HG03521 (cell line): ENCODE measurements around the gene ZNF658.
"Not testable (repeated sequence)": the region's sequence is repeated elsewhere in the genome, so short reads cannot be mapped to it uniquely, and the experiment has no call there.

ENCODE experiments used
- ATAC-seq: cut with Tn5 transposase; IDR thresholded peaks from one replicate; pipeline ENCODE4 v1.9.1; 2021; ENCODE audit warnings: mild to moderate bottlenecking, moderate library complexity; ENCODE audit not compliant: unreplicated experiment

ZNF658 gene

DNA sequence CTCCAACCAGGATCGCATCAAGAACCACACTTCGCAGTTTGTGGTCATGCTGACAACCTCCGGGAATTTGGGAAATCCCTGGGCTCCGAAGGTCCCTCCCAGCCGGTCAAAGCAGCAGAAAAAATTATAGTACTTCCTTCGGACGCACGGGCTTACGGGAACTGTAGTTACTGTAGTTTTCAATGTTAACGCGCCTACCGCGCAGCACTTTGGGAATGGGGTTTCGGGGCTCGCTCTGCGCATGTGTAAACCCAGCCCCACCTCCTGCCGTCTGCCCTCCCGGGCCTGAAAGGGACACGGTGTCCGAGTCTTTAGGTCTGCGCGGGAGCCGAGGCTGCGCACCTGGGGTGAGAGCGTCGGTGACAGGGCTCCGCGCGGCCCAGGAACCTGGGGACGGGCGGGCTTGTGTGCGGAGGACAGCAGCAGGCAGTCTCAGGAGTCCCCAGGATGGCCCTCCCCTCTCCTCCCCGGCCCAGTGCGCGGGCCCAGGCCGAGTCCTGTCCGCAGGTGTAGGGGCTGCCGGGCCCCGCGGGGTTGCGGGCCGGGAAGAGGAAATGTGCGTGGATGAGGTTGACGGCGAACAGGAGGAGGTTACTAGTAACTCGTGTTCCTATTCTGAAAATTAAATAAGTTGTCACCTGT lies at the start of gene ZNF658:
Gene ZNF658 (plus strand): TSS at position 236 of the 642 bp plus-strand sequence. CDS start 2,837 bp downstream, outside the sequence.
- ATAC-seq: peak; percentile 90

DNA sequence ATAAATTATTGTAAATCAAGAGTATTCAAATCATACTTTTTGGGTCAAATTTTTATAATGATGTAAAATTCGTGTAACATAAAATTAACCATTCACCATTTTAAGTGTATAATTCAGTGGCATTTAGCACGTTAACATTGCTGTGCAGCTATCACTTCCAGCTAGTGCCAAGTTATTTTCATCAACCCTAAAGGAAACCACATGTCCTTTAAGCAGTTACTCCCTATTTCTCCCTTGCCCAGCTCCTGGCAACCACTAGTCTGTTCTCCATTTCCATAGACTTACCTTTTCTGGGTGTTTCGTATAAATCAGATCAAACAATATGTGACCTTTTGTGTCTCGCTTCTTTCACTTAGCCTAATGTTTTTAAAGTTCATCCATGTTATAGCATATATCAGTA lies 38.8 kb upstream of the ZNF658 start:
- not testable (repeated sequence) for ATAC-seq

DNA sequence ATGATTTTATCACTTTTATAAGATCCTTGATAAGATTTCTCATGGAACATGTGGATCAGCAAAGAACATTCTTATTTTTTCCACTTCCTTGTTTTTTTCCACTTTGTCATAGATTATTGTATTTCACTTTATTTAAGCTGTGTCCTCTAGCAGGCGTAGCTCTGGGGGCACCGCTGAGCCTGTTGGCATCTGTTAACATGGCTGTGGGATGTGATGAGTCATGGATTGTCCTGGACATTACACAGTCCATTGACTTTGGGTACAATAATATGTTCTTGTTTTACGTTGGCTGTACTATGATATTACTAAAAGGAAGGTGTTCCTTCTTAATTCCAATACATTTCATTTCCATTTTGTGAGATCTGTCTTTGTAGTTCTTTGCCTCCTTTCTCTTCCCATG lies 31.9 kb upstream of the ZNF658 start:
- not testable (repeated sequence) for ATAC-seq

DNA sequence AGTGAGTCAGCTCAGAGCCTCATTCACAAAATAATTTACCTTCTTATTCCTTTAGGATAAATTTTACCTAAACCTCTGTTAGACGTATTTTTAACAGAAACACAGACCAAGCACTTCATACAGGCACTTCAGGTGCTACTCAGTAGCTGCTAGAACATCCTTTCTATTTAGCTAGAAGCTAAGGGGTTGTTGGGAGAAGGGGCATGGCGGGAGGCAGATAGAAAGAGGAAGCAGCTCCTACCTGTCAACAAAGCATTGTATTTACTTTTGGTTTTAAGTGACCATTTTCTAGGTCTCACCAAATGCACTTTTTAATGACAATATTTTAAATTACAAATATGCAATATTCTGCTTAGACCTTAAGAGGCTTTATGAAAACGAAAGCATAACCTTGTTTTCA lies 19.9 kb upstream of the ZNF658 start:
- ATAC-seq: not testable (repeated sequence)

DNA sequence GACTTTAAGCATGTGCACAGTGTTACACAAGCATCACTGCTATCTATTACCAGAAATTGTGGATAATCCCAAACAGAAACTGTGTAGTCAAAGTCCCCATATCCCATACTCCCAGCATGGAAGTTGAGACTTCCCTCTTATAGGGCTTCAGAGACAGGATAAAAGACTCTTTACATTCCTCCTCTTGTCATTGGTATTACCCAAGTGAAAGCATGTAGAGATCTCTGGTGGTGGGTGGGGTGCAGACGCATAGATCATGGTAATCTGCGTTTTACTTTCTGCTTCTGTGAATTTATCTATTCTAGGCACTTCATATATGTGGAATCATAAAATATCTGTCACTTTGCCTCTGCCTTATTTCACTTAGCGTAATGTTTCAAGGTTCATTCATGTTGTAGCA lies 18.7 kb upstream of the ZNF658 start:
- not testable (repeated sequence) for ATAC-seq

DNA sequence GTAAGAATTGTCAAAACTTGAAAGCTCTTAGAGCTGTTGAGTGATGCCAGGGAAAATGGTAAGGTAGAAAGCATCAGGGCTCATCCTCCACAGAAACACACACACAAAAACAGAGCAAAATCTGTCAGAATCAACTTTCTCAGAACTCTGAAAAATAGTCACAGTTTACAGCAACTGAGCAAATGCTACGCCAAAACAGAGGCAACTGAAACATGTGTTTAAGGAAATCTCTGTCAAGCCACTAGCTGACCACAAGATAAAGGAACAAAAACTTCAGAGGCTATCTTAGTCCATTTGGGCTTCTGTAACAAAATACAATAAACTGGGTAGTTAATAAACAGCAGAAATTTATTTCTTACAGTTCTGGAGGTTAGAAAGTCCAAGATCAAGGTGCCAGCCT lies 10.2 kb upstream of the ZNF658 start:
- ATAC-seq: peak; percentile 74

DNA sequence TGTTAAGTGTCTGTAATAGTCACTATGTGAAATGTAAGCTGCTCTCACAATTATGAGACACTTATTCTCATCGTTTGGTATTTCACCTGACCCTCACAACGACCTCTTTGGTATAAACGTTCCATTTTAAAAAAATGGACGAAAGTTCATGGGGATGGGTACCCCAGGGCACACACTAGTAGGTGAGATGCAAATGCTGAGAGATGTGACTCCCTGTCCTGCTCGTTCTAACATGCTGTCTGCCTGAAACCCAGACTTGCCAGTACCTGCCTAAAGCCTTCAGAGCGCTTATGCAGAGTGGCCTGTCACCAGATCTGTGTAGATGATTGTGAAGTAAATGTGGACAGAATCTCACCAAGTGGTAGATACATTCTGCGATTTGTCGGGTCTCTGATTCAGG lies 616 bp downstream of the ZNF658 start:
- peak; percentile 22 for ATAC-seq

DNA sequence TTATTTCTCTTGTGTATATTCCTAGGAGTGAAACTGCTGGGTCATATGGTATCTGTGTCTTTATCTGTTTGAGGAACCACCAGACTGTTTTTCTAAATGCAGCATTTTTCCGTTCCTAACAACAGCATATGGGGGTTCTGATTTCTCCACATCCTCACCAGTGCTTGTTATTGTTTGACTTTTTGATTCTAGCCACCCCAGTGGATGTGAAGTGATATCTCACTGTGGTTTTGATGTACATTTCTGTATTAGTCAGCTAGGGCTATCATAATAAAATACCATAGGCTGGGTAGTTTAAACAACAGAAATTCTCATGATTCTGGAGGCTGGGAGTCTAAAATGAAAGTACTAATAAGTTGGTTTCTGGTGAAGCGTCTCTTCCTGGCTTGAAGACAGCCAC lies 9.0 kb downstream of the ZNF658 start:
- not testable (repeated sequence) for ATAC-seq

DNA sequence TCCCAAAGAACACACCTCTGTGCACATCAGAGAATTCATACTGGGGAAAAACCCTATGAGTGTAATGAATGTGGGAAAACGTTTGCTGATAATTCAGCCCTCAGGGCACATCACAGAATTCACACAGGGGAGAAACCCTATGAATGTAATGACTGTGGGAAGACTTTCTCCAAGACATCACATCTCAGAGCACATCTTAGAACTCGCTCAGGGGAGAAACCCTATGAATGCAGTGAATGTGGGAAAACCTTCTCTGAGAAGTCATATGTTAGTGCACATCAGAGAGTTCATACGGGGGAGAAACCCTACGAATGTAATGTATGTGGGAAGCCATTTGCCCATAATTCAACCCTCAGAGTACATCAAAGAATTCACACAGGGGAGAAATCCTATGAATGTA lies 19.5 kb downstream of the ZNF658 start:
- ATAC-seq: not testable (repeated sequence)

DNA sequence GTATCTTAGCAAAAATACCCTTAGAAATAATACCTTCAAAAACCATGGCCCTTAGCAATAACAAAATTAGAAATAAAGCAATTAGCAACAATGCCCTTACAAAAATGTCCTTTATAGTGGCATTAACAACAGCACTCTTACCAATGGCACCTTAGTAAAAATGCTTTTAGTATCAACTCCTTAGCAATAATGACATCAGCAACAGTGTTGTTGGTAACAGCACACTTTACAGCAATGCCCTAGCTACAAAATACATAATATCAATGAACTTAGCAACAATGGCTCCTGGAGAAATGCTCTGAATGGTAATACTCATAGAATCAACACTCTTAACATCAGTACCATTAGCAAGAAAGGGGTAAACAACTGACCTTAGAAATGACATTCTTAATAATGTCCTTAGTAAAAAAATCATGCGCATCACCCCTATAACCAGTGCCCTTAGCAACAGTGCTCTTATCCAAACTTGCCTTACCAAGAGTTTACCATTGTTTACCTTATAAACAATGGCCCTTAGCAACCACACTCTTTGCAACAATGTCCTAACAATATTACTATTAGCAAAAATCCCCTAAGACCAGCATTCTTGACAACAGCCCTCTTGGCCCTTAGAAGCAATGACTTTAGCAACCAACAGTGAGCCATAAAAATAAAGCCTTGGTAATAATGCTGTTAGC lies 35.8 kb downstream of the ZNF658 start:
- ATAC-seq: not testable (repeated sequence)

DNA sequence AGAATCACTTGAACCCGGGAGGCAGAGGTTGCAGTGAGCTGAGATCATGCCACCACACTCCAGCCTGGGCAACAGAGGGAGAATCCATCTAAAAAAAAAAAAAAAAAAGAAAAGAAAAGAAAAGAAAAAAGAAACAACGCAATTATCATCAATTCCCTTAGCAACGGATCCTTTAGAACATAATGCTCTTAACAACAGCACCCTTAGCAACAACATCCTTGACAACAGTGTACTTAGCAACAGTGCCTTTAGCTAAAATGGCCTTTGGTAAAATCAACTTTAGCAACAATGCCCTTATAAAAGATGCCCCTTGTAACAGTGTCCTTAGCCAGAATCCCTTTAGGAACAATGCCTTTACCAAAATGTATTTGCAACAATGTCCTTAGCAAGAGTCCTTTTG lies 37.1 kb downstream of the ZNF658 start:
- not testable (repeated sequence) for ATAC-seq

DNA sequence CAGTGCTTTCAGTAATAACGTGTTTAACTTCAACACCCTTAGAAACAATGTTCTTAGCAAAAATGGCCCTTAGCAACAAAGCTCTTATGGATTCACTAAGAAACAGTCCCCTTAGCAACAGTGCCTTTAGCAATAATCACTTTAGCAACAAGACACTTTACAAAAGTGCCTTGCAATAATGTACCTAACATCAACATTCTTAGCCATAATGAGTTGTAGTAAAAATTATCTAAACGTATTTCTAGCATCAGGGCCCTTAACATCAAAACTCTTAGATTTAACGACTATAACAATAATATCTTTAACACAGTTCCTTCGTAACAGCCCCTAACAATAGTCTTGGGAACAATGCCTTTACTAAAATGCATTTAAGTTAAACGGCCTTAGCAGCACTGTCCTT lies 37.8 kb downstream of the ZNF658 start:
- ATAC-seq: not testable (repeated sequence)

DNA sequence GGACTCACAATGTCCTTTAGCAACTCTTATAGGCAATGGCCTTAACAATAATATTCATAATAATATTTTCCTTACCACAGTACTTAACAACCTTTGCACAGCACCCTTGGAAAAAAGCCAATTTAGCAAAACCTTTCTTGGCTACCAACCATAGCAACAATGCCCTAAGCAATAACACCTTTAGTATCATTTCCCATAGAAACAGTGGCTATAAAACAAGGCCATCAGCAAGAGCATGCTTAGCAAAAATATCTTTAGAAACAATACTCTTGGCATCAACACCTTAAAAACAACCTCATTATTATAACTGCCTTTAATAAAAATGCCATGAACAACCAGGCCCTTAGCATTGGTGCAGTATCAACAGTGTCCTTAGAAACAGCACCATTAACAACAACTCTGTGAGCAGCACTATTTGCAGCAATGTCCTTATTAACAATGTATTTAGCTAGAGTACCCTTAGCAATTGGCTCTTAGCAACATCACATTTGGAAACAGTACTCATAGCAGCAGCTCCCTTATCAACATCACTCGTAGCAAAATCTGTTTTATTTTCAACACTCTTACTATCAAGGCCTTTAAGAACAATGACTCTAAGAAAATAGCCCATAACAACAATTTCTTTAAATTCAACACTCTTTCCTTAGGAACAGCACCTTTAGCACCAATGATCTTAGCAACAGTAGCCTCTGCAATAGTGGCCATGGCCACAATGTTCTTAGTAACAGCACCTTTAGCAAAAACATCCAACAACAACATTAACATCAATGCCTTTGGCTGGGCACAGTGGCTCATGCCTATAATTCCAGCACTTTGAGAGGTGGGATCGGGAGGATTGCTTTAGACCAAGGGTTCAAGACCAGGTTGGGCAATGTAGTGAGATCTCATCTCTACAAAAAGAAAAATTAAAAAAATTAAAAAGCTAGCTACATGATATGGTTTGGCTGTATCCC lies 39.6 kb downstream of the ZNF658 start:
- not testable (repeated sequence) for ATAC-seq

DNA sequence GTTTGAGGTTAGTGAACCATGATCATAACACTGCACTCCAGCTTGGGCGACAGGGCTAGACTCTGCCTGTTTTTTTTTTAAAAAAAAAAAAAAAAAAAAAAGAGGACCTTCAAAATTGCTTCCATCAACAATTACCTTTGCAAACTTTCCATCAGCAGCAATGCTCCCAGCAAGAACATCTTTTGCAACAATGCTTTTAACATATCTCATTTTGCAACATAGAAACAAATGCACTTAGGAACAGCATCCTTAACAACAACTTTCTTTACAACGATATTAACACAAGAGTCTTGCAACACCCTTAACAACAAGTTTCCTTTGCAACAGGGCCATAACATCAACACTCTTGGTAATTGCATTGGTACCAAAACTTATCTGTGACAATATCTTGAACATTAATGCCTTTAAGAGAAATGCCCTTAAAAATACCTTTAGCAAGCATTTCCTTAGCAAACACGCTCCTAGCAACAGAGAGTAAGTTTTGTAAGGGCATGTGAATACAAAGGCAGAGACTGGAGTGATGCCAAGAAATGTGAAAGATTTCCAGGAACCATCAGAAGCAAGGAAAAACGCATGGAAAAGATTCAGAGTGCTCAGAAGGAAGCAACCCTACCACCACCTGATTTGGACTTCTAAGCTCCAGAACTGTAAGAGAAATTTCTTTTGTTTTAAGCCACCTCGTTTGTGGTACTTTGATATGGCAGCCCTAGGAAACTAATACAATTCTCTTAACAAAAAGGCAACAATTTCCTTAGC lies 42.1 kb downstream of the ZNF658 start:
- not testable (repeated sequence) for ATAC-seq

DNA sequence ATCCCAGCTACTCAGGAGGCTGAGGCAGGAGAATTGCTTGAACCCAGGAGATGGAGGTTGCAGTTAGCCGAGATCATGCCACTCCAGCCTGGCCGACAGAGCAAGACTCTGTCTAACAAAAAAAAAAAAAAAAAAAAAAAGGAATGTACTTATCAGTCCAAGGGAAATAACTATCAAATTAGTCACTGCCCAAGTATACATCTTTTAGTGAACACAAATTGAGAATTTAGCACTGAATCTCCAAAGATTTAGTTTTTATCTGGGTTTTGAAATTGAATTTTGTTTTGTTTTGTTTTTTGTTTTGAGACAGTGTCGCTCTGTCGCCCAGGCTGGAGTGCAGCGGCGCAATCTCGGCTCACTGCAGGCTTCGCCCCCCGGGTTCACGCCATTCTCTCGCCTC lies 52.1 kb downstream of the ZNF658 start:
- not testable (repeated sequence) for ATAC-seq
